ENCODE results near the gene ADGRV1.

DNA sequence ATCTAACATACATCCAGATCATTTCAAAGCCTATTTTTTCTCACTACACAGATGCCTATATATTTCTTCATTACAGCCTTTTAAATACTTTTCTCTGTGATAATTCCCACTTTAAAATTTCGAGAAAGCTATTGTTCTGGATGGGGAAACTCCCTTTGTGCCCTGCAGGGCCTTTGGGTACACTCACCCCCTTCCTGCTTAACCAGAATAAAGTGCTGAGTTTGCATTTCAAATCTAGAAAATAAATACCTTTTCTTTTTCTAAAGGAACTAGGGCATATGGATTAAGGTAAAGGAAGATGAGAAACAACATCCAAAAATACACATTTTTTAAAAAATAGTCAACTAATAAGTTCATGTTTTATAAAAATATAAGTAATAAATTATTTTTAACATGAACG is 323.9 kb downstream of the ADGRV1 start:
- TF ChIP-seq ZBTB7A (tag by site-specific recombination; IDR thresholded peaks at IDR 0.05; ENCODE audit: low read depth): no peak
- no peak for TF ChIP-seq CTCF (tag by site-specific recombination; IDR thresholded peaks at IDR 0.05)
- no peak for TF ChIP-seq MYNN (tag by site-specific recombination; IDR thresholded peaks at IDR 0.05; ENCODE audit: borderline replicate concordance)
- TF ChIP-seq ZNF175 (tag by site-specific recombination; IDR thresholded peaks at IDR 0.05): no peak
- no peak for TF ChIP-seq KLF10 (tag by site-specific recombination; IDR thresholded peaks at IDR 0.05)
- TF ChIP-seq MEIS1 (CRISPR knock-in tag; IDR thresholded peaks at IDR 0.05; ENCODE audit: borderline replicate concordance): no peak
- TF ChIP-seq, protein P1, sequence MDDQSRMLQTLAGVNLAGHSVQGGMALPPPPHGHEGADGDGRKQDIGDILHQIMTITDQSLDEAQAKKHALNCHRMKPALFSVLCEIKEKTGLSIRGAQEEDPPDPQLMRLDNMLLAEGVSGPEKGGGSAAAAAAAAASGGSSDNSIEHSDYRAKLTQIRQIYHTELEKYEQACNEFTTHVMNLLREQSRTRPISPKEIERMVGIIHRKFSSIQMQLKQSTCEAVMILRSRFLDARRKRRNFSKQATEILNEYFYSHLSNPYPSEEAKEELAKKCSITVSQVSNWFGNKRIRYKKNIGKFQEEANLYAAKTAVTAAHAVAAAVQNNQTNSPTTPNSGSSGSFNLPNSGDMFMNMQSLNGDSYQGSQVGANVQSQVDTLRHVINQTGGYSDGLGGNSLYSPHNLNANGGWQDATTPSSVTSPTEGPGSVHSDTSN (CRISPR knock-in tag; IDR thresholded peaks at IDR 0.05): no peak
- no peak for TF ChIP-seq ZNF473 (tag by site-specific recombination; IDR thresholded peaks at IDR 0.05)
- no peak for TF ChIP-seq ZNF274 (IDR thresholded peaks at IDR 0.05; ENCODE audit: low read length)
- no peak for TF ChIP-seq ZNF274 (tag by site-specific recombination; IDR thresholded peaks at IDR 0.05; ENCODE audit: borderline replicate concordance)
- TF ChIP-seq ZNF324 (tag by site-specific recombination; IDR thresholded peaks at IDR 0.05): no peak
